HG03064 (cell line): ENCODE data around the gene SFXN5.
A peak's percentile ranks its signal among the peaks of the same experiment; 100 is the strongest.
"Not testable (repeated sequence)": the region's sequence is repeated elsewhere in the genome, so short reads cannot be mapped to it uniquely, and the experiment has no call there.

Experiments
- ATAC-seq: cut with Tn5 transposase; IDR thresholded peaks from one replicate; pipeline ENCODE4 v1.9.1; 2021; ENCODE audit warnings: low read depth; ENCODE audit not compliant: unreplicated experiment

The SFXN5 gene

GRCh38 chr2:73103018-73103542, 31.6 kb upstream of the SFXN5 start:
- ATAC-seq, result no peak

DNA sequence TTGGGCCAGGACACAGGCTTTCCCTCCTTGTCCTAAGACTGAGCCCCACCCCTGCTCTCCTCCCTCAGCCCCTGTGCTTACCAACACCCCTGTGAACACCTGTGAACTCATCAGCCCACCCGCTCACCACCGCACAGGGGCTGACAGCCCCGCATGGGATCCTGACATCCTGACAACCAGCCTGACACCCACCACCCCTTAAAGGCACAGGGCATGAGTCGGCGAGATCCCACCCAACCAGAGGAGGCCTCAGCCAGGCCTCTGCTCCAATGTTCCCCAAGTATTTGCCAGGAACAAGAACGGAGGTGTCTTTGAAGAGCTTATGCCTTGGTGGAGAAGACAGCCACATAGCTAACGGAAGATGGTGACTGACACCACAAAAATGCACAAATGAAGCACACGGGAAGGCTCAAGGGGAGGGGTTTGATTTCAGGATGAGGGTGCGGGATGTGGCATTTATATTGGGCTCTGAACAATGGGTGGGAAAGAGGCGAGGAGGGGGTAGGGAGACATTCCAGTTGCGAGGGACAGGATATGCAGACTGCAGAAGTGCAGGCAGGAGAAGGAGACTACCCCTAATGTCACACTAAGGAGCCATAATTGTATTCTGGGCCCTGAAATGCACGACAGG, 30.2 kb upstream of the SFXN5 start:
- no peak for ATAC-seq

GRCh38 chr2:73100956-73101355, 29.4 kb upstream of the SFXN5 start:
- no peak for ATAC-seq

- ATAC-seq, result no peak
Measured at GRCh38 chr2:73099486-73099885, 28.0 kb upstream of the SFXN5 start.

GRCh38 chr2:73095910-73096309, 24.4 kb upstream of the SFXN5 start:
- ATAC-seq, result no peak

DNA sequence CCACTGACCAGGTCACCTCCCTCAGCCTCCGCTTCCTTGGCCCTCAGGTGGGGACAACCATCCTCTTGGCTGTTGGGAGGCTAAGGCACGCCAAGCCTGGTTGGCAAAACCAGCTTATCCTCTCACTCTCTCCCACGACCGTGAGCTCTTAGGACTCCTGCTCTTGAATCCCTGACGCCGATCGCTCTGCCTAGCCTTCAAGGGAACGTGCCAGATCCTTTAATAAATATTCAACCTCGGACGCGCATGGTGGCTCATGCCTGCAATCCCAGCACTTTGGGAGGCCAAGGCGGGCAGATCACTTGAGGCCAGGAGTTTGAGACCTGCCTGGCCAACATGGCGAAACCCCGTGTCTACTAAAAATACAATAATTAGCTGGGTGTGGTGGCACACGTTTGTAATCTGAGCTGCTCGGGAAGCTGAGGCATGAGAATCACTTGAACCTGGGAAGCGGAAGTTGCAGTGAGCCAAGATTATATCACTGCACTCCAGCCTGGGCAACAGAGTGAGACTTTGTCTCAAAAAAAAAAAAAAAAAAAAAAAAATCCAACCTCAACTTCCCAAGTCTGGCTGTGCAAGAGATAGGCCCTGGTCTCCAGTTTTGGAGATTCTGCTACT, 22.2 kb upstream of the SFXN5 start:
- ATAC-seq, result not testable (repeated sequence)

GRCh38 chr2:73092146-73092783, 20.8 kb upstream of the SFXN5 start:
- ATAC-seq, result no peak

DNA sequence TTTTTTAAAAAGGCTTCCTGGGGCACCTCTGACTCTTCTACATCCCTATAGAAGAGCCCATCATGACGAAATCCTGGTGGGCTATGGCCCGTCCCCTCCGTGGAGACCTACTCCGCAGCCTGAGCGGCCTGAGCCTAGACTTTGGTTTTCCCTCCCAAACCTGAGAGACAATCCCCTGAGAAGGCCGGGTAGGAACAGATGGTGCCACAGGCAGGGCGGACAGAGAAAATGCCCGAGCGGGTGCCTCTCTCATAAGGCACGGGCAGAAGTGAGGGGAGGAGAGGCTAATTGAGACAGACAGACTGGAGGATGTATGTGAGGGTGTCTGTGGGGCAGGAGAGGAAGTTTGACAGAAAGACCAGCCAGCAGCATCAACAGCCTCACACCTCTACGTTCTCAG, 20.2 kb upstream of the SFXN5 start:
- ATAC-seq, result no peak

DNA sequence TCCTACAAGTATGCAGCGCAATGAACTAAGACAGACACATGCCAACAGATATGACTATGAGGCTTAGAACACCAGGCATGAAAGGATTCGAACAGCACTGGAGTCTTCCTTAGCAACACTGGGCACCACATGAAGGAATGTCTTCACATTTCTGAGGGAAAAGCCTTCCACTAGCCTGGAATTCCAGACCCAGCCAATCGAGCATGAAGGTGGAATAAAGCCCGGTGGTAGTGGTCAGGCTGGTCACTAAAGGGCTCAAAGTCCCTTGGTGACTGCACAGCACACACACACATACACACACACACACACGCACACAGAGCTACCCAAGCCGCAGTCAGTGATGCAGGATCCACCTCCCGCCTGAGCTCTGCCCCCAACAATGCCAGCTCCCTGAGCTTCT, 19.7 kb upstream of the SFXN5 start:
- no peak for ATAC-seq

DNA sequence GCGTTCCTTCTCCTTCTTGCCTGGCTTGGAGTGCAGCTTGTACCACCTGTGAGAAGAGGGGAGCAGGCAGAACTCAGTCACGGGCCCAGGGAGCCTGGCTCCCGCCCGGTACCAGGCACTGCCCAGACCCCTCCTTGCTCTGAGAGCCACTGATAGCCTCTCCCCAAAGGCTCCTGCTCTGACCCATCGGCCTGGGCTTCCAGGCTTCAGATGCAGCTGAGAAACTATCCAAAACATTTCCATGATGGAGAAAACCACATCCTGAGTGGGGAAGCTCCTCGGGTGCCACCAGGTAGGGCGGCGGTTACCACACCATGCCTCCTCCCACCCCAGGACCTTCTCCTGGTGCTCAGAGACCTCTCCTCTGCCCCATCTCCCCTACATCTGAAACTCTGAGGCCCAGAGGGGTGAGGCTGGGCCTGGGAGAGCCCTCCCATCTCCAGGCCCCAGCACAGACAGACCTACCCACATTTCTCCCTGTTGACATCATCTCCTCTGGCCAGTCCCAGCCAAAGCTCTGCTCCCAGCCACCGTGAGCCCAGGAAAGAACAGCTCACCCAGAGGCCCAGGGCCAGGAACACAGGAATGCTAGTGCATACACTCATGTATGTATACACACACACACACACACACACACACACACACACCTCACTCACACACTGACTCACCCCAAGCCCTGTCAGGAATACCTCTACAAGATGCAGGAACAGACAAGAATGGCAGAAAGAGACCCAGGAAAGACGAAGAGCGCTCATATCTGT, 17.9 kb upstream of the SFXN5 start:
- ATAC-seq, result no peak

GRCh38 chr2:73088703-73089102, 17.2 kb upstream of the SFXN5 start:
- ATAC-seq, result no peak

GRCh38 chr2:73088211-73088610, 16.7 kb upstream of the SFXN5 start:
- ATAC-seq, result no peak

- ATAC-seq, result no peak
Measured at GRCh38 chr2:73087311-73087710, 15.8 kb upstream of the SFXN5 start.

GRCh38 chr2:73085691-73086090, 14.2 kb upstream of the SFXN5 start:
- peak; percentile 67 for ATAC-seq

DNA sequence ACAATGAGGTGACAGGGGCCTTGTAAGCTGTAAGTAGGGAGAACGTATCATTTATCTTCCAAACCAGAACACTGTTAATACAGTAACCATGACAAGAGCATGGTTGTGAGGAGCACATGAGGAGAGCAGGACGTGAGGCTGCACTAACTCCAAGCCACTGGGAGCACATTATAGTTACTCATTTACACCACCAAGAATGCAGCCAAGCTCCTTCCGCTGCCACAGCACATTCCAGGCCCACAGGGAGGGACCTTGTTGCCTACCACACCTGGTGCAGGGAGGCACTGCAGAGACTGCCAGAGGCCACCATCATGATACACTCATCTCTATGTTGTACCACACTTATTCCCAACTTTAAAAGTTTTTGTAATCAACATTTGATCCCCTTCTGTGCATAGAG, 13.5 kb upstream of the SFXN5 start:
- no peak for ATAC-seq

GRCh38 chr2:73083886-73084800, 12.6 kb upstream of the SFXN5 start:
- ATAC-seq, result no peak

- no peak for ATAC-seq
Measured at GRCh38 chr2:73082523-73083410, 11.3 kb upstream of the SFXN5 start.

DNA sequence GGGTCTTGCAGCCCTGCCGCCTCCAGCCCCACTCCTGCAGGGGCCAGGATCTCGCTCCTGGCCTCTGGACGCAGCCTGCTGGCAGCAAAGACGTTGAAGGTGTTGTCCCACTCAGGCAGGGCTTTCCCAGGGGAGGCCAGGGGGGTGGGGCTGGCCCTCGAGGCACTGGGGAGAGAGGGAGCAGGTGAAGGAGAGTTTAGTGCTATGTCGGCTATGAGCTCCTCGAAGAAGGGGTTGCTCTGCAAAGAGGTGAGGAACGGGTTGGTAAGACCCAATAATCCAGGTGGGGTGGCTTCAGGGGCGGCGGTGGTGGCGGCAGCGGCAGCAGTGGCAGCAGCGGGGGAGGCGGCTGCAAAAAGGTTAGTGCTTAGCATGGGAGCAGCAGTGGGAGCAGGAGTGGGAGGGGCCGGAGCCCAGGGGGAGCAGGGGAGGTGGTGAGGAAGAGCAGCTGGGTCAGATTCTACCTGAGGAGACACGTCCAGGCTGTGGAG, 9.7 kb upstream of the SFXN5 start:
- no peak for ATAC-seq
